HG03432 (cell line): ENCODE data around the gene SPP1.
"Not testable (repeated sequence)": the region's sequence is repeated elsewhere in the genome, so short reads cannot be mapped to it uniquely, and the experiment has no call there.

Source experiments
- ATAC-seq: cut with Tn5 transposase; IDR thresholded peaks from one replicate; pipeline ENCODE4 v1.9.1; 2021; ENCODE audit warnings: mild to moderate bottlenecking, moderate library complexity; ENCODE audit not compliant: unreplicated experiment

SPP1 gene

DNA sequence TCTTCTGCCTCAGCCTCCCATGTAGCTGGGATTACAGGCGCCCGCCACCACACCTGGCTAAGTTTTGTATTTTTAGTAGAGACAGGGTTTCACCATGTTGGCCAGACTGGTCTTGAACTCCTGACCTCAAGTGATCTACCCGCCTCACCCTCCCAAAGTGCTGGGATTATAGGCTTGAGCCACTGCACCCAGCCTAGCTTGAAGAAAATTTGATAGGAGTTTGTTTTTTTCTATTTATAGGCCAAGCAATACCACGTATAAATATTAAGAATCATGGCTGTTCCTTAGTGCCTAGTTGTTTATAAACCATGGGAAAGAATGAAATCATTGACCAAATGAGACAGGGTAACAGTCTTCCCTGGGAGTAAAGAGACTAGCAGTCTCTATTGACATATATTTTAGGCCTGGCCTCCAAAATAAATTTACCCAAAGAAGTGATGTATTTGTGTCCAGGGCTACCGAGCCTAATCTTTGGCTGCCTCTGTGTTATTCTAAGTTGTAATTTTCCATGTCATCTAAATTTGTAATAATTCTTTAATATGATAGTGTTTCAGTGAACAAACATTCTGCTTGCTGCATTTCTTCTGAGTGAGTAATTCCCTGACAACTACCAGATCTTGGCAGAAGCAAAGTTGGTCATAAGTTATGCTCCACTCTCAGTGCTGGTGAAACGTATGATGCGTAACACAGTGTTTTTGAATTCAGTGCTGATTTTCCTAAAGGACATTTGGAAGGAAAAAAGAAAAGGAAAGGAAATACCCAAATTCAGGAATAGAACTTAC, 42.2 kb downstream of the SPP1 start:
- ATAC-seq = no peak

DNA sequence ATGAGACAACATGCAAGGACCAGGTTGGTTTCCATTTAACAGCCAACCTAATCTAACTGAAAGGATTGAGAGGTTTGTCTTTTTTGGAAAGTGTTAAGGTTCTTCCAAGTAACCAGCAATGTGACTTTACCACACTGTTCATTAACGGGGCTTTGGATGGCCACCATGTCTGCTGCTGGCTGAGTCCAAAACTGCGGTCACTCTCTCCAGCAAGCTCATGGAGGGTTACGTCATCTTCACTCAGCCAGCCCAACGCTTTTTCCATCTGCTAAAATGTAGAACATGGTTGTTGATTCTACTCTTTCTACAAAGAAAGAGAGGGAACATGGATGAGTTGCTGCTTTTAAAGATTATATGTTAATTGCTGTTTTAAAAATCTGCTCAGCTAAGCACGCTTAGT, 43.0 kb downstream of the SPP1 start:
- ATAC-seq = no peak

DNA sequence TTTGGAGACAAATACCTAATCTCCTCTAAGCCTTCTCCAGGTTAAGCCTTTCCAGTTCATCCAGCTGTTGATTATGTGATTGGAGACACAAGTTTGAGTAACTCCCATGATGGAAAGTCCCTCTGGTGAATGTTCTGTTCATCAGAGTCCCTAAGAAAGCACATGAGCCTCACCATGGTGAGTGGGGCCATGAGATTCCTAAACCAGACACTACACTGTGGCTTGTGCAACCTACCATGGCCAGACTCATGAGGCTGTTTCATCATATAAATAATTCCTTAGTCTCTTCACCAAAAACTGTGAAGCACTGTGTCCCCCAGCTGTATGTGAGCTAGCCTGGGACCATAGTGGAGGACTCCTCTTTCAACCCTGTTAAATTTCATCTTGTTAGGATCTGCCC, 46.3 kb downstream of the SPP1 start:
- peak; percentile 51 for ATAC-seq

DNA sequence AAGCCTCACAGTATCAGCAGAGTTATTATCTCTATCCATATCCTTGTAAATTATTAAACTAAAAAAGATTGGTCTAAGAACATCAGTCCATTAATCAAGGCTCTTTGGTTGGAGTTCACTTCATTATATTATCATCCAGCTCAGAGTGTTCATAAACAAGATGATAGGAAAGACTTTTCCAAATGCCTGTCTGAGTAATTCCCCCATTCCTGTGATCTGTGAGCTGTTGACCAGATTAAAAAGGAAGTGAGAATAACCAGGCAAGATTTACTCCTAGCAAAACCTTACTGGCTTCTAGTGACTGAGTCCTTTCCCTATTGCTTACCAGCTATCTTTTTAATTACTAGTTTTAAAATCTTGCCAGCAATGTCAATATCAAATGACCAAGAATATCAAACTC, 46.8 kb downstream of the SPP1 start:
- ATAC-seq = no peak

DNA sequence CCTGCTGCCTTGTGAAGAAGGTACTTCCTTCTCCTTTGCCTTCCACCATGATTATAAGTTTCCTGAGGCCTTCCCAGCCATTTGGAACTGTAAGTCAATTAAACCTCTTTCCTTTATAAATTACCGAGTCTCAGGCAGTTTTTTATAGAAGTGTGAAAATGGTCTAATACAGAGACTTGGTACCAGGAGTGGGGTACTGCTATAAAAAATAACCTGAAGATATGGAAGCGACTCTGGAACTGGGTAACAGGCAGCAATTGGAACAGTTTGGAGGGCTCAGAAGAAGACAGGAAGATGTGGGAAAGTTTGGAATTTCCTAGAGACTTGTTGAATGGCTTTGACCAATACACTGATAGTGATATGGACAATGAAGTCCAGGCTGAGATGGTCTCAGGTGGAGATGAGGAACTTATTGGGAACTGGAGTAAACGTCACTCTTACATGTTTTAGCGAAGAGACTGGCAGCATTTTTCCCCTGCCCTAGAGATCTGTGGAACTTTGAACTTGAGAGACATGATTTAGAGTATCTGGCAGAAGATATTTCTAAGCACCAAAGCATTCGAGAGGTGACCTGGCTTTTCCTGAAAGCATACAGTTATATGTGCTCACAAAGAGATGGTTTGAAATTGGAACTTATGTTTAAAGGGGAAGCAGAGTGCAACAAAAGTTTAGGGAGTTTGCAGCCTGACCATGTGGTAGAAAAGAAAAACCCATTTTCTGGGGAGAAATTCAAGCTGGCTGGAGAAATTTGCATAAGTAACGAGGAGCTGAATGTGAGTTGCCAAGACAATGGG, 50.6 kb downstream of the SPP1 start:
- not testable (repeated sequence) for ATAC-seq

DNA sequence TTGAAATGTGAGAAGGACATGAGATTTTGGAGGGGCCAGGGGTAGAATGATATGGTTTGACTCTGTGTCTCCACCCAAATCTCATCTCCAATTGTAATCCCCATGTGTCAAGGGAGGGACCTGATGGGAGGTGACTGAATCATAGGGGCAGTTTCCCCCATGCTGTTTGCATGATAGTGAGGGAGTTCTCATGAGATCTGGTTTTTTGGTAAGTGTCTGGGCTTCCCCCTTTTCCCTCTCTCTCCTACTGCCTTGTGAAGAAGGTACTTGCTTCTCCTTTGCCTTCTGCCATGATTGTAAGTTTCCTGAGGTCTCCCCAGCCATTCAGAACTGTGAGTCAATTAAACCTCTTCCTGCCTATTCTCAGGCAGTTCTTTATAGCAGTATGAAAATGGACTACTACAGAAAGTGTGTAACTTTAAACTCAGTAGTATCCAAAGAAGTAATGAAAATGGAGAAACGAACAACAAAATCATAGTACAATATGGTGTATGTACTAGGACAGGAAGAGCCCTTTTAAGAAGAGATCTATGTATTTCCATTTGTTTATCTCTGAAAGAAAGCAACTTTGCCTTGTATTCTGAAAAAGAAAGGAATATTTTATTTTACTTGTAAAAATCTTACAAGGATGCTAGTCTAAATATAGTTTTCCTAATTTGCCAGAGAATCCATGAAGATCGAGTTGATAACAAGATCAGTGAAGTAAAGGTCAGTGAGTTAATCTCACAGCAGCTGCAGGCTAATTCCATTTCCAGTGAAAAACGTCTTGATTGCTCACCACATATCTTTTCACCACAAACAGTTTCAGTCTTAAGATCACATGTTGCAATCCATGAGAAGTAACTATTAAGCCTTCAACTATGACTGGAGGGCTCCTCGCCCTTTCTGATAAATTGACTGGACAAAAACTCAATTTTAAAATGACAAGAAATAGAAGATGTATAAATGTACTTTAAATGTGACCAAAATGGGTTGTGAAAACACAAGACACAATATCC, 52.4 kb downstream of the SPP1 start:
- ATAC-seq = no peak

DNA sequence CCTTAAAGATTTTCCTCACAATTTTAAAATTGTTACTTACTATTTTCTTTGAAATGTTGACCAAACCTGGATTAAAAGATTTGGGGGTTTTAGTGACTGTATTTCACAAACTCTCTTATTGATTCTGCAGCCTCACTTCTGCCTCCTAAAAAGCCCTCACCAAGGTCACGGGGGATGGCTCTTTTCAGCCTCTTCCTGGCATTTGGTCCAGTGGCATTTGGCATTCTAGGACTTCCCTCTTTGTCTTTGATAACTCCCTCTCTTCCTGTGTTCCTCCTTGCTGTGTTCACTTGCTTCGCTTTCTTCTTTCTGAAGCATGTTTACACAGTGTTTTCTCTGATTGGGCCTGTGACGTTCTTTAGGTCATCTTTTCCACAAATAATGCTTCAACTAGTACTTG, 53.4 kb downstream of the SPP1 start:
- no peak for ATAC-seq

DNA sequence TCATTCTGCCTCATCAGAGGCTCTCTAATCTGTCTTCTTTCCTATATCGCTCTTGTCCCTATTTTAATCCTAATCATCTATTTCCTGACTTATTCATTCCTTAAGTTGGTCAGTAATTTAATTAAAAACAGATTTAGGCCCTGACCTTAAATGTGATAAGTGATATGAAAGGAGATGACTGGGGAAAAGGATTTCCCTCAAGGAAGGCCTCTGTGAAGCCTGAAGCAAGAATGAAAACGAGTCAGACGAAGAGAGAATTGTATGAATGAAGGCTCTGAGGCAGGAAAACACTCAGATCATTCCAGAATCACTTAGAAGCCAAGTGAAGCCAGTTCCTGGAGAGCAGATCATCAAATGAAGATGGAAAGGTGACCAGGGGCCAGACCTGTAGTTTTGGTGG, 54.0 kb downstream of the SPP1 start:
- ATAC-seq = no peak

DNA sequence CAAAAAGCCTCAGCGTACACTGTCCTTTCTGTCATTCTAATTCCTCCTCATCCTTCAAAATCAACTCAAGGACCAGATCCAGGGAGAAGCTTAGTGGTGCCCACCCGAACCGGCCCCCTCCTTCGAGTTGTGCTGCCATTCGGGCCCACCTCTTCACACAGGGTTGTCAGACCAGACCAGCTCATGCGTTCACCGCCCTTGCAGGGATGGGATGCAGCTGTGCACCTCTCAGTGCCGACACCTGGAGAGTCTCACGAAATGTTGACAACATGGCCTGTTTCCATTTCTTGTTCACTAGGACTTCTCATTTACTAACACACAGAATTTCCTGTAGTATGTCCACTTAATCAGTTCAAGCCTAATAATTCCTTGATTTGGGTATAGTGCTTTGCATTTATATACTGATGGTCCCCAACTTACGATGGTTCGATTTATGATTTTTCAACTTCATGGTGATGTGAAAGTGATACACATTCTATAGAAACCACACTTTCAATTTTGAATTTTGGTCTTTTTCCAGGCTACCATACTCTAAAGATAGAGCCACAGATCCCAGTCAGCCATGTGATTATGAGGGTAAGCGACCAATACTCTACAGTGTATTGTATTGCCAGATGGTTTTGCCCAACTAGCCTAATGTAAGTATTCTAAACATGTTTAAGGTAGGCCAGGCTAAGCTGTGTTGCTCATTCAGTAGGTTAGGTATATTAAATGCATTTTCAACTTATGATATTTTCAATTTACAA, 55.2 kb downstream of the SPP1 start:
- ATAC-seq = no peak
